Measurements from ENCODE around the gene FGG. TPM values are rescaled to one million over a fixed set of nuclear protein-coding genes. Genes with fewer than 3 reads are reported as not detected.

The FGG gene
- polyA plus RNA-seq, 2 donors: not detected

- no peaks in the 10 kb centered on the region for H3K9me3 ChIP-seq (ENCODE audit: control insufficient read depth in 2 of 2, insufficient read depth in 1 of 2, low read depth in 1 of 2, low read length in 1 of 2)
- no peak overlapping the region for H3K27ac ChIP-seq (ENCODE audit: low read depth in 2 of 2, low read length in 1 of 2)
- no peak overlapping the region for H3K4me3 ChIP-seq (ENCODE audit: low read depth in 1 of 2, low read length in 2 of 2)
- no peaks in the 10 kb centered on the region for H3K36me3 ChIP-seq (ENCODE audit: control insufficient read depth in 2 of 2, insufficient read depth in 2 of 2, low read length in 1 of 2)
- no peaks in the 10 kb centered on the region for H3K4me1 ChIP-seq (ENCODE audit: control insufficient read depth in 2 of 2, insufficient read depth in 2 of 2, low read length in 1 of 2)
- H3K27me3 ChIP-seq (ENCODE audit: control insufficient read depth in 1 of 2, insufficient read depth in 2 of 2, low read length in 2 of 2): no peaks in the 10 kb centered on the region
- WGBS, 2 donors: 77 to 92% methylated on average over 1 of the region's 1 CpG
Measured at GRCh38 chr4:154615211-154615610, 2.8 kb upstream of the FGG start.

DNA sequence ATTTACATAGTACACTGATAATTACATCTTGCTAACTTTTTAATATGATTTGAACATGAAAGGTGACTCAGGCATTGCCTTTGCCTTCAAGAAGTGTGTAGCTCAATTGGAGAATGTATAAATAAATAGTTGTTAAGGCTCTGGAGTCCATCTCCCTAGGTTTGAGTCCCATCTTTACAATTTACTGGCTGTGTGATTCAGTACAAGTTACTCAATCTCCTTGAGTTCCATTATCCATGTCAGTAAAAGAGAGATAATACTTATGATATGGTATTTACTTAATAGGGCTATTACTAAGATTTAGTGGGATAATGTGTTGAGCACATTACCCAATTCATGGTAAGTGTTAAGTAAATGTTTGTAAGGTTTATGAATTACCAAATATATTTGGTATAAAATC, 1.9 kb upstream of the FGG start:
- no peaks in the 10 kb centered on the region for H3K36me3 ChIP-seq (ENCODE audit: control insufficient read depth in 2 of 2, insufficient read depth in 2 of 2, low read length in 1 of 2)

GRCh38 chr4:154611833-154612232, 623 bp downstream of the FGG start:
- no peak overlapping the region for H3K4me3 ChIP-seq (ENCODE audit: low read depth in 1 of 2, low read length in 2 of 2)
- no peak overlapping the region for H3K27ac ChIP-seq (ENCODE audit: low read depth in 2 of 2, low read length in 1 of 2)
- no peaks in the 10 kb centered on the region for H3K27me3 ChIP-seq (ENCODE audit: control insufficient read depth in 1 of 2, insufficient read depth in 2 of 2, low read length in 2 of 2)
- no peaks in the 10 kb centered on the region for H3K36me3 ChIP-seq (ENCODE audit: control insufficient read depth in 2 of 2, insufficient read depth in 2 of 2, low read length in 1 of 2)
- WGBS, 2 donors: 70 to 78% methylated on average over 1 of the region's 1 CpG
- H3K4me1 ChIP-seq (ENCODE audit: control insufficient read depth in 2 of 2, insufficient read depth in 2 of 2, low read length in 1 of 2): no peaks in the 10 kb centered on the region
- H3K9me3 ChIP-seq (ENCODE audit: control insufficient read depth in 2 of 2, insufficient read depth in 1 of 2, low read depth in 1 of 2, low read length in 1 of 2): no peaks in the 10 kb centered on the region

More for the DNA sequence above, 1.9 kb upstream of the FGG start:
- no peak overlapping the region for H3K4me3 ChIP-seq (ENCODE audit: low read depth in 1 of 2, low read length in 2 of 2)
- H3K27me3 ChIP-seq (ENCODE audit: control insufficient read depth in 1 of 2, insufficient read depth in 2 of 2, low read length in 2 of 2): no peaks in the 10 kb centered on the region
- H3K9me3 ChIP-seq (ENCODE audit: control insufficient read depth in 2 of 2, insufficient read depth in 1 of 2, low read depth in 1 of 2, low read length in 1 of 2): no peaks in the 10 kb centered on the region
- no peak overlapping the region for H3K27ac ChIP-seq (ENCODE audit: low read depth in 2 of 2, low read length in 1 of 2)
- no peaks in the 10 kb centered on the region for H3K4me1 ChIP-seq (ENCODE audit: control insufficient read depth in 2 of 2, insufficient read depth in 2 of 2, low read length in 1 of 2)

DNA sequence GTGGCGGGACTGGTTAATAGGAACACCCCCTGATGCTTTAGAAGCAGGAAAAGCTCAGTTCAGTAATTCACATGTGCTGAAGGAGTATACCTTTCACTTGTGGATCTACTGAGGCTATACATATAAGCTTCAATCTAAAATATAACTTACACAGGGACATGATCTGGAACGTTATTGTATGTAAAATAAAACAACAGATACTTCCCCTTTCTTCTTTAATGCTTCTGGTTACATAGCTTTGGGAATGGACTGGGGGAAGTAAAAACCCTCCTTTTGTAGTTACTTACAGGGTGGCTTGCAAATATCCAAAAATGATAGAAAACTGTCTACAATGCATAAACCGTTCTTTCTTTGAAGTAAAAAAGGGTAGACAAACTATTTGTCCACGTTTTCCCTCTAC, 1.9 kb downstream of the FGG start:
- Histone ChIP-seq H3K4me3 (ENCODE audit: low read depth in 1 of 2, low read length in 2 of 2) (no peak overlapping the region), H3K36me3 (ENCODE audit: control insufficient read depth in 2 of 2, insufficient read depth in 2 of 2, low read length in 1 of 2) (no peaks in the 10 kb centered on the region), H3K4me1 (ENCODE audit: control insufficient read depth in 2 of 2, insufficient read depth in 2 of 2, low read length in 1 of 2) (no peaks in the 10 kb centered on the region), H3K27ac (ENCODE audit: low read depth in 2 of 2, low read length in 1 of 2) (no peak overlapping the region), H3K27me3 (ENCODE audit: control insufficient read depth in 1 of 2, insufficient read depth in 2 of 2, low read length in 2 of 2) (no peaks in the 10 kb centered on the region), H3K9me3 (ENCODE audit: control insufficient read depth in 2 of 2, insufficient read depth in 1 of 2, low read depth in 1 of 2, low read length in 1 of 2) (no peaks in the 10 kb centered on the region)
- WGBS, 2 donors: 57 to 60% methylated on average over 4 of the region's 4 CpGs

DNA sequence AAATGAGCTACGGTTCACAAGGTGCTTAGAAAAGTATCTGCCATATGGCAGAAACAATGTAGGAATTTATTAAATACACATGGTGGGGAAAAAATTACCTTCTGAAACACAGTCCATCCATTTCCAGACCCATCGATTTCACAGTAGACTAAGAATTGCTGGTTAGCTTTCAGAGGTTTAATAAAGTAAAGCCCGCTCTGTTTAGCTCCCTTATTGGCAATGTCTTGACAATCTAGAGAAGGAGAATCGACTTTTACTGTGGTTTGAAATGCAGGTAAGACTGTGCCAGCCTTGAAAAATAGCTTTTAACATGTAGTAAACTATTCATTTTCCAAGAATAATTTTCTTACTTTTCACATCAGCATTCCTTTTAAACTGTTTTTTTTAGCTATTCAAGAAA, 2.9 kb downstream of the FGG start:
- Histone ChIP-seq H3K27me3 (ENCODE audit: control insufficient read depth in 1 of 2, insufficient read depth in 2 of 2, low read length in 2 of 2) (no peaks in the 10 kb centered on the region), H3K9me3 (ENCODE audit: control insufficient read depth in 2 of 2, insufficient read depth in 1 of 2, low read depth in 1 of 2, low read length in 1 of 2) (no peaks in the 10 kb centered on the region), H3K36me3 (ENCODE audit: control insufficient read depth in 2 of 2, insufficient read depth in 2 of 2, low read length in 1 of 2) (no peaks in the 10 kb centered on the region), H3K27ac (ENCODE audit: low read depth in 2 of 2, low read length in 1 of 2) (no peak overlapping the region), H3K4me1 (ENCODE audit: control insufficient read depth in 2 of 2, insufficient read depth in 2 of 2, low read length in 1 of 2) (no peaks in the 10 kb centered on the region), H3K4me3 (ENCODE audit: low read depth in 1 of 2, low read length in 2 of 2) (no peak overlapping the region)
- WGBS, 2 donors: 86% methylated on average over 4 of the region's 4 CpGs

- no peaks in the 10 kb centered on the region for H3K9me3 ChIP-seq (ENCODE audit: control insufficient read depth in 2 of 2, insufficient read depth in 1 of 2, low read depth in 1 of 2, low read length in 1 of 2)
Measured at GRCh38 chr4:154608361-154609252, 3.8 kb downstream of the FGG start.

GRCh38 chr4:154606728-154607723, 5.4 kb downstream of the FGG start:
- no peak overlapping the region for H3K4me3 ChIP-seq (ENCODE audit: low read depth in 1 of 2, low read length in 2 of 2)
- H3K9me3 ChIP-seq (ENCODE audit: control insufficient read depth in 2 of 2, insufficient read depth in 1 of 2, low read depth in 1 of 2, low read length in 1 of 2): no peaks in the 10 kb centered on the region
- H3K27ac ChIP-seq (ENCODE audit: low read depth in 2 of 2, low read length in 1 of 2): no peak overlapping the region
- no peaks in the 10 kb centered on the region for H3K27me3 ChIP-seq (ENCODE audit: control insufficient read depth in 1 of 2, insufficient read depth in 2 of 2, low read length in 2 of 2)
- H3K36me3 ChIP-seq (ENCODE audit: control insufficient read depth in 2 of 2, insufficient read depth in 2 of 2, low read length in 1 of 2): no peaks in the 10 kb centered on the region
- H3K4me1 ChIP-seq (ENCODE audit: control insufficient read depth in 2 of 2, insufficient read depth in 2 of 2, low read length in 1 of 2): no peaks in the 10 kb centered on the region
- WGBS, 2 donors: 88 to 90% methylated on average over 6 of the region's 6 CpGs

More at GRCh38 chr4:154608361-154609252, 3.8 kb downstream of the FGG start:
- Histone ChIP-seq H3K27me3 (ENCODE audit: control insufficient read depth in 1 of 2, insufficient read depth in 2 of 2, low read length in 2 of 2) (no peaks in the 10 kb centered on the region), H3K27ac (ENCODE audit: low read depth in 2 of 2, low read length in 1 of 2) (no peak overlapping the region), H3K36me3 (ENCODE audit: control insufficient read depth in 2 of 2, insufficient read depth in 2 of 2, low read length in 1 of 2) (no peaks in the 10 kb centered on the region), H3K4me3 (ENCODE audit: low read depth in 1 of 2, low read length in 2 of 2) (no peak overlapping the region), H3K4me1 (ENCODE audit: control insufficient read depth in 2 of 2, insufficient read depth in 2 of 2, low read length in 1 of 2) (no peaks in the 10 kb centered on the region)
- WGBS, 2 donors: 85 to 90% methylated on average over 3 of the region's 3 CpGs

DNA sequence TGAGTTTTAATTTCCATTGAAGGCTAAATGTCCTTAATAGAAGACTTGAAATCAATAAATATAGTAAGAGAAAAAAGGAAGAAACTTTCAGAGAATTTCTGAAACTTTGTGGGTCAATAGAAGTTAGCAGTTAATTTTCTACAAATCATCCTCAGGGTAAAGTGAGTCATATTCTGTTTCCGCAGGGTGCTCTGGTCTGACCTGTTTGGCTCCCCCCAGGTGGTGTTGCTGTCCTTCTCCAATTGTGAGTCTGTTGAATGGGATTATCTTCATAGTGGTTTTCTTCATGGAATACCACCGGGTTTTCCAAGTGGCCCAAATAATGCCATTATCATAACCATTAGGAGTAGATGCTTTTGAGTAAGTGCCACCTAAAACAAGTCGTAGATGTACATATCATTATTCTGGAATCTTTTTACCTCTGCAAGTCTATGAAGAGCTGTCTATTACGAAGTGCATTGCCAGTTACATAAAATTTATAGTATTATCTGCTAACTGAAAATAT, 7.7 kb downstream of the FGG start:
- Histone ChIP-seq H3K27me3 (ENCODE audit: control insufficient read depth in 1 of 2, insufficient read depth in 2 of 2, low read length in 2 of 2) (no peaks in the 10 kb centered on the region), H3K4me3 (ENCODE audit: low read depth in 1 of 2, low read length in 2 of 2) (no peak overlapping the region), H3K4me1 (ENCODE audit: control insufficient read depth in 2 of 2, insufficient read depth in 2 of 2, low read length in 1 of 2) (no peaks in the 10 kb centered on the region), H3K27ac (ENCODE audit: low read depth in 2 of 2, low read length in 1 of 2) (no peak overlapping the region), H3K9me3 (ENCODE audit: control insufficient read depth in 2 of 2, insufficient read depth in 1 of 2, low read depth in 1 of 2, low read length in 1 of 2) (no peaks in the 10 kb centered on the region), H3K36me3 (ENCODE audit: control insufficient read depth in 2 of 2, insufficient read depth in 2 of 2, low read length in 1 of 2) (no peaks in the 10 kb centered on the region)
- 68 to 72% methylated on average over 4 of the region's 4 CpGs for WGBS, 2 donors

DNA sequence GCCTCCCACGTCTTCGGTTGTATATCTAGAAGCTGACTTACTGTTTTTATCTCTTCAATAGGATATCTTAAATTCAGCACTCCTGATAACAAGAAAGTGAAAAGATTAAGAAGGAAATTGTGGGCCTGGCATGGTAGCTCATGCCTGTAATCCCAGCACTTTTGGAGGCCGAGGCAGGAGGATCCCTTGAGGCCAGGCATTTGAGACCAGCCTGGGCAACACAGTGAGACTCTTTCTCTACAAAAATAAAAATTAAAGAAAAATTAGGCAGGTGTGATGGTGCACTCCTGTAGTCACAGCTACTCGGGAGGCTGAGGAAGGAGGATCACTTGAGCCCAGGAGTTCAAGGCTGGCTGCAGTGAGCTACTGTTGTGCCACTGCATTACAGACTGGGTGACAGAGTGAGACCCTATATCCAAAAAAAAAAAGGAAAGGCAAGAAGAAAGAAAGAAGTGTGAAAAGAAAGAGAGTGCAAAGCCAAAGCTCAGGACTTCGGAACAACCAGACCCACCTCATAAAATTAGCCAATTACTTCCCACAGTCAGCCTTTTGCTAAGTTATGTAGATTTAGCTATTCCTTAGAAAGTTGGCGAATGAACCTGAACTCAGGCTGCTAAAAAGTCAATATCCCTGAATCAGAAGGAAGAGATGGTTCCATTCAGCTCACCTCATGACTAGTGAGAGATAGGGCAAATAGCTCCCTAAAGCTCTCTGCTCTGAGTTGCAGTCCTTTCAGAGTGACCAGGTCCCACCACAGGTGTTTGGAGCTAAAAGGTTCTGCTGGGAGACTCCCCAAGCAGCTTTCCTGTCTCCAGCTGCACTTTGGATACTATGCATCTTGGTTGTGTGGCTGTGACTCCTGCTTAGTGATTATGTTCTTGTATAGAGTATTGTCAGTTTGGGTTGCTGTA, 9.2 kb downstream of the FGG start:
- Histone ChIP-seq H3K27me3 (ENCODE audit: control insufficient read depth in 1 of 2, insufficient read depth in 2 of 2, low read length in 2 of 2) (no peaks in the 10 kb centered on the region), H3K36me3 (ENCODE audit: control insufficient read depth in 2 of 2, insufficient read depth in 2 of 2, low read length in 1 of 2) (no peaks in the 10 kb centered on the region), H3K4me3 (ENCODE audit: low read depth in 1 of 2, low read length in 2 of 2) (no peak overlapping the region), H3K27ac (ENCODE audit: low read depth in 2 of 2, low read length in 1 of 2) (no peak overlapping the region), H3K4me1 (ENCODE audit: control insufficient read depth in 2 of 2, insufficient read depth in 2 of 2, low read length in 1 of 2) (no peaks in the 10 kb centered on the region), H3K9me3 (ENCODE audit: control insufficient read depth in 2 of 2, insufficient read depth in 1 of 2, low read depth in 1 of 2, low read length in 1 of 2) (no peaks in the 10 kb centered on the region)
- 88 to 90% methylated on average over 6 of the region's 6 CpGs for WGBS, 2 donors
